HL-60/S4 (cell line): ENCODE measurements around the gene FLT1.

Experiments
- in situ Hi-C: fragments of 300-500 bp; cut with MboI; formaldehyde crosslinking; loops from 2 replicates; pipeline ENCODE4 v1.14.3; 2022; ENCODE audit warnings: low sequenced_read_pairs

Gene FLT1

DNA sequence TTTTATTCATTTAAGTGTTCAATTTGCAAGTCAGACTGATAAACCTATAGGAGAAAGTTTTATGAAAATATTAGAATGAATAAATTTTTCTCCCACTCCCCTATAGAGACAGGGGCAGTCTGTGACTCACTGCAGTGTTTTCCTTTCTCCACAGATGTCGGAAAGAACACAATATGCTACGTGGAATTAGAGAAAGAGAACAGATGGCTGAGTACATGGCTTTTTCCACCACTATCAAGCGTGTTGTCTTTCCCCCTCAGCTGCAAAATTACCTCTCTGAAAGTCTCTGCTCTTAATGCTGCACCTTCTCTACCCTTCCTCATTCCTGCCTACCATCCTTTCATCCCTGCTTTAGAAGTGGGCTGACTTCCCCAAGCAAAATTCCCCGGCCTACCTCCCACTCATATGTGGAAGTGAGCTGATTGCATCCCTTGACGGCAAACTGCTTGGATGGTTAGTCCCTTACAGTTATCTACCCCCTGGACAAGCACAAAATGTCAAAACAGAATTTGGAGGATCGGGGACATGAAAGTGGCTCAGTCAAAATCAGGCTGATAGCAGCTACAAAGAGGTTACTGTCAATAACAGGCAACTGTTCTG, 30.0 kb downstream of the FLT1 start:
- in situ Hi-C loops, result no loop called here

DNA sequence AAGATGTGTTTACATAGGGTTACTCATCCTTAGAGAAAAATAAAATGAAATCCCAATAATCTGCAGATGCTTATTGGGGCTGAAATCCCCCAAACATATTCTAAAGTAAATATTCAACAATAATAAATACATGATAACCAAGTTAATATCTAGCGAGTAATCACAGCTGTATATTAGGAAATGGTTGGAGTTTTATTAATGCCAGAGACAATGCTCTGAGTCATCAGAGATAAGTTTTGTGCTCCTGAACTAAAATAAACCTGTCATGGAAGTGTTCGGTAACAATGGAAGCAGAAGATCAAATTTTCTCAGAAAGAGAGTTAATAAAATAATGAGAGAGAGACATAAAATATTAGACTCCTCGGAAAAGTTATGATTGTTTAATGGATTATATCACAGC, 31.4 kb downstream of the FLT1 start:
- in situ Hi-C loops, result no loop called here

DNA sequence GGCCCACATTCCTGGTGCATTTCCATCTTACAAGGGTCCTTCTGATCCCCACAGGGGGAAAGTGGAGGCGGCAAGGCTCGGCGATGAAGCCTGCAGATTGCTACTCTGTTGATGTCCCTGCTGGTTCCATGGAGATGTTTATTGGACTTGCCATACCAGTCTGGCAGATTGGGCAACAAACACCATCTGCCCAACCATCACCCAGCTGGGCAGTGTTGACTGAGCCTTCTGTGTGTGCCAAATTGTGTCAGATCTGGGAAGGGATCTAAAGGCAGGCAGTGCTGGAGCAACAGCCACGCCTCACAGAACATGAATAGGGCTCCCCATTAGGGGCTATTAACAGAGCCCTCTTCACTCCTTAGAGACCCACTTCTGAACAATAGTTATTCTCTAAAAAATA, 35.0 kb downstream of the FLT1 start:
- in situ Hi-C loops, result no loop called here

DNA sequence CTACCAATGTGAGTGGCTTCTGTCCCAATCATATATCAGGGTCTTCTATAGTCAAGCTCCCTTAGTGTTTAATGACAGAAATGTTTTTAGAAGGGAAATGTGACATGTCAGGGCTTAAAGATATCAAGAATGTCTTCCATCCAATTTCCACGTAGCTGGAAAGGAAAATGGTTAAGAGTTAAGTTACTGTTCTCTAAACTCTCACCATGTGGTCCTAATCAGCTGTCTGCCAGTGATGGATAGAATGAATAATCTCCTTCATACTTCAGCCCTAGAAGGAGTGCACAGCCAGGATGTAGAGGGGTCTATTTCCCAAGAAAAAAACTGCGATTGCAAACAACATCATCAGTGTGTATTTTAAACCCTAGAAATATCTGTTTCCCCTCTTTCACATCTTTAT, 36.3 kb downstream of the FLT1 start:
- in situ Hi-C loops, result no loop called here

DNA sequence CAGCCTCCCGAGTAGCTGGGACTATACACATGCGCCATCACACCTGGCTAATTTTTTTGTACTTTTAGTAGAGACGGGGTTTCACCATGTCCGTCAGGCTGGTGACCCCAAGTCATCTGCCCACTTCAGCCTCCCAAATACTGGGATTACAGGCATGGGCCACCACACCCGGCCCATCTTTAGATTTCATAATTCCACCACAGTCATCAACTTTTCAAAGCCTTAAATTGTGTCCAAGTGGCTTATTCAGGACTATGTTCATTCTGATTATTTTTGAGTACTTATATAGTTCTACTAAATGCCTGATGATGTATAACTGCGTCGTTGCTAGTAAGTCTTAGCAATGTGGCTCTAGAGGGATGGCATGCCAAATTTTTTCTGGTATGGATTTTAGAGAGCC, 36.9 kb downstream of the FLT1 start:
- in situ Hi-C loops, result no loop called here

DNA sequence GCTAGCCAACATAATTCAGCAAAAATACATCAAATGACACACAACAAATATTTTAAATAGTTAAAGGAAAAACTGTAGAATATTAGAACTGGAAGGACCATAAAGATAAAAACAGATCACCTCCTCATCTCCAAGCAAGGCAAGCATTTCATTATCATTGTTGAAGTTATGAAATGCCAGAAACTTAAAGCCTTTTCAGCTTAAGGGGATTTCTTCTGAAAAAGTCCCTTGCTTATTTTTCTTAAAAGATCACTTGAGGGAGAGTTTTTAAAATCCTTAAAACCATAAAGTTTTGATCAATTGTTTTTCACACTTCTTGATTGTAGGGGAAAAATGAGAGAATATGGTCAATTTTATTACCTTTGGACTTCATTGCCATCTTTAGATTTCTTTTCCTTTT, 37.4 kb downstream of the FLT1 start:
- in situ Hi-C loops, result no loop called here

DNA sequence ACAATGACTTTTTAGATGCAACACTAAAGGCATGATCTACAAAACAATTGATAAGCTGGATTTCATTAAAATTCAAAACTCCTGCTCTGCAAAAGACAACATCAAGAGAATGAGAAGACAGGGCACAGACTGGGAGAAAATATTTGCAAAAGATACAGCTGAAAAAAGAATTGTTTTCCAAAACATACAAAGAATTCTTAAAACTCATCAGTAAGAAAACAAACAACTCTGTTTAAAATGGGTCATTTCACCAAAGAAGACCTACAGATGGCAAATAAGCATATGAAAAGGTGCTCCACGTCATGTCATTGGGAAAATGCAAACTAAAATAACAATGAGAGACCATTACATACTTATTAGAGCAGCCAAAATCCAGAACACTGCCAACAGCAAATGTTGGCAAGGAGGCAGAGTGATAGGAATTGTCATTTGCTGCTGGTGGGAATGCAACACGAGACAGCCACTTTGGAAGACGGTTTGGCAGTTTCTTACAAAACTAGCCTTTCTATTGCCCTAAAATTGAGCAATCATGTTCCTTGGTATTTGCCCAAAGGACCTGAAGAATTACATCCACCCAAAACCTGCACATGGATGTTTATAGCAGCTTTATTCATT, 39.2 kb downstream of the FLT1 start:
- in situ Hi-C loops, result no loop called here

DNA sequence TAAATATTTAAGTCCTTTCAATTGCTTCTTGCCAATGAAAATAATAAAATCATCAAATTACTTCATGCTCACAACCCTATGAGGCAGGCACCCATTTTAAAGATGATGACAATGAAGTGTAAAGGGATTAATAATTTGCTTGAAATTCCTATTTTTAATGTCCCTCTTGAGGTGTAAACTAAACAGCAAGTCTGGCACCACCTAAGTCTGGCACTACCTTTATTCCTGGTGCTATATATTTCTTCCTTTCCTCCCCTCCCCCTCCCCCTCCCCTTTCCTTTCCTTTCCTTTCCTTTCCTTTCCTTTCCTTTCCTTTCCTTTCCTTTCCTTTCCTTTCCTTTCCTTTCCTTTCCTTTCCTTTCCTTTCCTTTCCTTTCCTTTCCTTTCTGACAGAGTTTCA, 42.2 kb downstream of the FLT1 start:
- in situ Hi-C loops, result no loop called here

DNA sequence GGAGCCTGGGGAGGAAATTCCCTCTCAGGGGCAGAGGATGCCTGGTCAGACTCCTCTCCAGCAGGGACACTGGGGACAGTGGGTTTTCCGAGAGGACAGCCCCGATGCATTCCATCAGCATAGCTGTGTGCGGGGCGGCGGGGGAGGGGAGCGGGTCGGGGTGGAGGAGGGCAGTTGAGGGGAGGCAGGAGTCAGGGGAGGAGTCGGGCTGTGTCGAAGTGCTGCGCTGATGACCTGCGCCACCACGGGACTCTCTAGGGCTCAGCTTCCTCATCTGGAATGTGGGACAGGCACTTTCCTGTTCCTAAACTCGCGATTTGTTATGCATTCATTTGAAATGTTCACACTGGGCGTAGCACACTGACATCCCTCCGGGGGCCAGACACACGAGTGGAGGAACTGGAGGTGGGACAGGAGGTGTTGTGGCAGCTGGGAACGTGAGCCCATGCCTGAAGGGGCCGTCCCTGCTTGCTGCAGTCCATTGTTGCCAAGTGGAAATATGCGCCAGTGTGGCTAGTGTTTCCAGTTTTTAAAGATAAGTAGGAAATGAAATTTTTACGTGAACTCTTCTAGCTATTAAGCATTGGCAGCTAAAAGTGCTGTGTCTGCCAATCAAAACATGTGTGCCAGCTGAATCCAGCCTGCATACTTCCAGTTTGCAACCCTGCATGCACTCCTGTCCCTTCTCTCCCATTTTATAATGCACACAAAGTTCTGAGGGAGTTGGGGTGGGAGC, 43.3 kb downstream of the FLT1 start:
- in situ Hi-C loops, result no loop called here

DNA sequence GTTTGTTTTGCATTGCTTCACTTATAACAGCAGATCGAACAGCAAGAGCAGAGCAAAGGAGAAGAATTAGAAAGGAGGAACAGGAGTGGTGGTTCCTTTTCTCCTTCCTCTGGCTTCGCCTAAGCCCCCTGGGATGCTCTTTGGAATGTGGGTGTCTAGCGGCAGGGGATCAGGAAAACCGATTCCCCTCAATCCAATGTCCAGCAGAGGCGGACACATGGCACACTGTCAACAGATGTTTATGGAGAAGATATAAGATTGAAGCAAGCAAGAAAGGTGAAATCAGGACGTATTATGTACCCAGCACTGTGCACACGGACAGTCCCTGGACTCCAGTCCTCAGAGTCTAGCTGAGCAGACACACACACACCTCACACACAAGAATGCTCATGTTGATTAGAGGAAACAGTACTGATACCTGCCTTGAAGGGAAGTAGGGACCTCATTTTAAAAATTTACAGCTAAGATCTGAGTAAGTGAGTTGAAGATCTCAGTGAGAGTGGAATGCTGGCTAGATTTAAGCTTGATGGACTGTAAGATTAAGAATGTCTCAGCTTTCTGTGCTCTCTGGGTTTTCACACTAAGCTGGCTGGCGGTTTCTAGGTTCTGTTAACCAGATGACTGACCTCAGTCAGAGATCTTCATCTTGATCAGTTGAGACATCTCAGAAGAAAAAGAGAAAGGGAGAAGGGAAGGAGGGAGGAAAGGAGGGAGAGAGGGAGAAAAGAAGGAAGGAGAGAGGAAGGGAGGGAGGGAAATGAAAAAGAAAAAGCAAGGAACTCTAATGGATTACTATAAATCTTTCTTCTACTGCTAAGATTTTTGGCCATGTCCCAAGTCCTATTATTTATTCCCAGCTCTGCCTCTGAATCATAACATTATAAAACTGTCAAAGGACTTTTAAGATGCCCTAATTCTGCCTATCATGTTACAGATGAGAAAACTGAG, 44.8 kb downstream of the FLT1 start:
- in situ Hi-C loops, result no loop called here

DNA sequence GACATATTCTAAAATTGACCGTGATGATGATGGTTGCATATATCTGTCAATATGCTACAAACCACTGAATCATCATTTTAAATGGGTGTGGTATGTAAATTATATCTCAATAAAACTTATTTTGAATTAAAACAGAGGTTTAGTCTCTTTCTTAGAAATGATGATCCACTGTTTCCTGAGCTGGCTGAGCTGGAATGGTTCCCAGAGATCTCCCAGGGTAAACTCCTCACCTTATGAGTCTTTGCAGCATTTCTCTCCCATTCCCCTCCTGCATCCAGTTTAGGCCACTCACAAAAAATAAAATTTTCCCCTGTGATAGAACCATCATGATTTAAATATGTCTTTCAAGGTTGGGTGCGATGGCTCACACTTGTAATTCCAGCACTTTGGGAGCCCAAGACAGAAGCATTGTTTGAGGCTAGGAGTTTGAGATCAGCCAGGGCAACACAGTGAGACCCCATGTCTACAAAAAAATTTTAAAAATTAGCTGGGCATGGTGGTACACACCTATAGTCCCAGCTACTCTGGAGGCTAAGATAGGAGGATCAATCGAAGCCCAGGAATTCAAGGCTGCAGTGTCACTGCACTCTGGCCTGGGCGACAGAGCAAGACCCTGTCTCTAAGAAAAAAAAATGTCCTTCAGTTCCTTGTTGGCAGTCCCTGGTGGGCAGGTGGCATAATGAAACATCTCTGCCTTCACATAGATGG, 46.1 kb downstream of the FLT1 start:
- in situ Hi-C loops, result no loop called here

DNA sequence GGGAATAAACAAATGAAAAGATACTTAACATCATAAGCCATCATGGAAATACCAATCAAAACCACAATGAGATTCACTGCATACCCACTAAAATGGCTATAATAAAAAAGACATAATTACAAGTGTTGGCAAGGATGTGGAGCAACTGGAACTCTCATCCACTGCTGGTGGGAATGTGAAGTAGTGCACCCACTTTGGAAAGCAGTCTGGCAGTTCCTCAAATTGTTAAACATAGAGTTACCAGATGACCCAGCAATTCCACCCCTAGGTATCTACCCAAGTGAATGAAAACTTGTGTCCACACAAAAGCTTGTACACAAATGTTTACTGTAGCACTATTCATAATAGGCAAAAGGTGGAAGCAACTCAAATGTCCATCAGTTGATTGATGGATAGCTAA, 46.9 kb downstream of the FLT1 start:
- in situ Hi-C loops, result no loop called here

DNA sequence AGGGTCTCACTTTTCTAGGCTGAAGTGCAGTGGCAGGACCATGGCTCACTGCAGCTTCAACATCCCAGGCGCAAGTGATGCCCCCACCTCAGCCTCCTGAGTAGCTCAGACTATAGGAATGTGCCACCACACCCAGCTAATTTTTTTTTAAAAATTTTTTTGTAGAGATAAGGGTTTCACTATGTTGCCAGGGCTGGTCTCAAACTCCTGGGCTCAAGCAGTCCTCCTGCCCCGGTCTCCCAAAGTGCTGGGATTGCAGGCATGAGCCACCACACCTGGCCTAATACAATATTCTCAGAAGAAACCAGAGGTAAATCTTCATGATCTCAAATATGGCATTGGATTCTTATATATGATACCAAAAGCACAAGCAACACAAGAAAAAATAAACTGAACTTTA, 47.7 kb downstream of the FLT1 start:
- in situ Hi-C loops, result no loop called here

DNA sequence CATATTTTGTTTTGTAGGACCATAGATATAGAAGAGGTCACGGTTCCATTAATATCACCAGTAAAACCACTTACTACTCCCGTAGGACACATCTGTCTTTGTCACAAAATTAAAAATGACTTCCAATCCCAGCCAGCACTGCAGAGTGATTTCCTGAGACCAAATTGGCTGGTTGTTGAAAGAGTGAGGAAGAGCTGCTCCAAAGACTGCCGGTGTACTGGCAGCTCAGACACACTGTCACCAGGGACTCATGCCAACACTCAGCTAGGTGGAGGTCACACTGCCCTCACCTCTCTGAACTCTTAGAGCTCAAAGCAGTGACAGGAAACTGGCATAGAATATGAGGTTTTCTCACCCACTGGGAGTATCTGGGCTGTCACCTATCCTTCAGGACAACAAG, 52.1 kb downstream of the FLT1 start:
- in situ Hi-C loops, result no loop called here

DNA sequence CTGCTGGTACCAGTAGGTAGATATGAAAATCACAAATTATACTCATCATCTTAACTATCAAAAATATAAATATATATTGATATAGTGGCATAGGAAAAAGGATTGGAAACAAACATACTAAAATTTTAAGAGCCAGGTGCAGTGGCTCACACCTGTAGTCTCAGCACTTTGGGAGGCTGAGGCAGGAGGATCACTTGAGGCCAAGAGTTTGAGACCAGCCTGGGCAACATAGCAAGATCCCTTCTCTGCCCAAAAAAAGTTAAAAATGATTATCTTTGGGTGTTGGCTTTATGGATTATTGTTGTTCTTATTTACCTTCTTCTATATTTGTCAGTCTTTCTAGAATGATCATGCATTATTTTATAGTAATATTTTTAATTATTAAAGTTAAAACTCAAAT, 53.4 kb downstream of the FLT1 start:
- in situ Hi-C loops, result no loop called here

DNA sequence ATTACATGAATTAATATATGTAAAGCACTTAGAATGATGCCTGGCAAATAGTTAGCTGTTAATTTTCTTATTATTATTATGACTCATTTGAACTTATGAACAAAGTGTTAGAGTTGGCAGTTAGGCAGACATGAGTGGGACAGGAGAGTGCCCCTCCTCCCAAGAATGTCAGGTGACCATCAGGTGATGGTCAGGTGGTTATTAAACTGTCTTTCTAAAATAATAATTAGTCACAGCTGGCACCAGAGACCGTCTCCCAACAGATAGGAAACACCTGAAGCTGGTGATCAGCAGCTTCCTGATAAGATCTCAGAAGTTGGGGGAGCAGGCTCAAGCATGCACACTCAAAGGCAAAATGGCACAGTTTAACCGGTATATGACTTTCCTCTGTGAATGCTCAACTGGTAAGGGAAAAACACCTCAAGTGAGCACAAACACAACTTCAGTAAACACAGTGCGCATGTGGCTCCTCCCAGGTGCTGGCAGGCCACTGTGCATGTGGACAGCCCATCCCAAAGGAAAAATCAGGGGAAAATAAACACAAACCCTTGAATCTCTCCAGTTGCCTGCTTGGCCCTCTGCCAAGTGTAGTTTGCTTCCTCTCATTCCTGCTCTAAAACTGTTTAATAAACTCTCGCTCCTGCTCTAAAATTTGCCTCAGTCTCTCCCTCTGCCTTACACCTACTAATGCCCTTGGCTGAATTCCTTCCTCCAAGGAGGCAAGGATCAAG, 54.0 kb downstream of the FLT1 start:
- in situ Hi-C loops, result no loop called here

DNA sequence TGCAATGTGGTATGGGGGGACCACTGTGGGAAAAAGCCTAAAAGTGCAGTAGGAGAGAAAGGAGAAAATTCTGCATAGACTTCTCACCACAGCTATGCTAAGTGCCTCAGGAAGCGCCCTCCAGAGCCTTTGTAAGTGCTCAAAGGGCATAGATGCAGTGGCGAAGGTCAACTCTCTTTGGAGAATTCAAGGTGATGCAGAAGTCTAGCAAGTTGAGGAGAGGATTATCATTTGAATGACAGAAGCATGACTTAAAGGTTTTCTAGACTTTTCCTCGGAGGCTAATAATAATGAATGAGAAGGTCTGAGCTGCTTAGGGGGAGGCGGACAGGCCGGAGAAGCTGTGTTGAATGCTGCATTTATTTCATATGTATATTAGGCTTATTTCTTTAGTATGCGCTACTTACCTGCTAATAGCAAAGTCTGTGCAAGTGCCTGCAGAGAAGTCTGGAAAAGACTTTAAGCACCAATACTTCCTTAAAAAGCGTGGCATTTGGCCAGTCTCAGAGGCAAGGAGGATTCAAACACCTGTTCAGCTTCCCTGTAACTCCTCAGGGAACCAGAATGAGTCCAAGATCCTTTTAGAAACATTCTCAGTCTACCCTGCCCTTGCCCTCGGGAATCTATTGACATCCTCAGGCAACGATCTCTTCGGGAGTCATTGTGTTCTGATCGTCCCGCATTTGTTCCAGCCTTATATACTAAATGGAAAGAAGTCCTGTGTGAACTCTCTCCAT, 56.2 kb downstream of the FLT1 start:
- in situ Hi-C loops, result no loop called here

DNA sequence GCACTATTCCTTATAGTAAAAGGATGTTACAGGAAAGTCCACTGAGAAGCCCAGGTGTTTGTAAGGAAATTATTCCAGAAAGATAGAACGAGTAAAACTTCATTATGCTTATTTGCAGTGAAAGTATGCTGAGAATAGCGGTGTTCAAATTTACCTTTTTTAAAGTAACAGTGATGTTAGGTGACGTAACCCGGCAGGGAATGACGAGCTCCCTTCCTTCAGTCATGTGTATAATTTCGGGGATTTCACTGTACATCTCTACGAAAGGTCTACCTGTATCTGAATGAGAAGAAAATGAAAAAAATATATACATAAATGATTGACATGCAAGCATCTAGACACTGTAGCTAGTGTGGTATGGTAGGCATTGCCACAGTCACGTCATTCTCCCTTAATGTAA, 56.9 kb downstream of the FLT1 start:
- in situ Hi-C loops, result no loop called here

DNA sequence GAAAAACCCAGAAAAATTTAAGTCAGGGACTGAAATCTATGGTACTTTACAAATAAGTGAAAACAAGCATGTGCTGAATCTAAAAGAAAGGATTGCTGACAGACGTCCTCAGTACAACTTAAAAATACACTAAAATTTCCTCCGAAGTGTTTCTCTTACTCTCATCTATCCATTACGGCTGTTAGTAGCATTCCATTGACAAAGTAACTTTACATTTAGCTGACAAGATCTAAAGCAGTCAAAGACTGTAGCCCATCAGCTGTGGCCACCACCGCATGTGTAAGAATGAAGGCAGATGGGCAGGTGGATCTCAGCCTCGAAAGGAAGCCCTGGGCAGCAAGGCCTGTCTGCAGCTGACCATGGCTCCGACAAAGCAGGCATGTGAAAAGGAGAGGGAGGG, 59.0 kb downstream of the FLT1 start:
- in situ Hi-C loops, result no loop called here

DNA sequence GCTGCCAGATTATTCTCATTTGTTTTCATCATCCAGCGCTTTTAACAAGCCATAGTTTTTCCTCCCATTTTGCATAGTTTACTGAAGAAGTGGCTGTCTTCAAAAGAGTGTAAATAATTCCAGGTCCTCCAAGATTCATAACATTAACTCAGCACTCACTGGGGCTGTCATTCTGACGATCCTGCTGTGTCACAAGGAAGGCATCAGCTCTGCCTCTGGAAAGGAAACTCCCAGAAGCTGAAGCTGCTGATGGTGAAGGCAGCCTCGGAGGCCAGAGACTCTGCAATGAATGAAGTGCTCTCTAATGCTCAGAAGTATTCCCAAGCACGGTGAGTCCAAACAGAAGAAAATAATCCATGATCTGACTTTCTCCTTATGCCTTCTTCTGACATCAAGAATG, 60.0 kb downstream of the FLT1 start:
- in situ Hi-C loops, result no loop called here
